B cell (primary cell): ENCODE data around the gene DYRK1A.

Experiments used
- EZH2 ChIP-seq: IDR thresholded peaks from 2 replicates; pipeline ENCODE4 v1.6.1; 2012; ENCODE audit warnings: borderline replicate concordance, low read depth, mild to moderate bottlenecking, moderate library complexity, low read length; ENCODE audit not compliant: insufficient read depth, poor library complexity, severe bottlenecking
- TF ChIP-seq, protein P1 (sequence below): fragments of 200-600 bp; IDR thresholded peaks from one replicate; pipeline ENCODE4 v1.8.0; 2022; ENCODE audit warnings: antibody characterized with exemption, mild to moderate bottlenecking

DNA sequence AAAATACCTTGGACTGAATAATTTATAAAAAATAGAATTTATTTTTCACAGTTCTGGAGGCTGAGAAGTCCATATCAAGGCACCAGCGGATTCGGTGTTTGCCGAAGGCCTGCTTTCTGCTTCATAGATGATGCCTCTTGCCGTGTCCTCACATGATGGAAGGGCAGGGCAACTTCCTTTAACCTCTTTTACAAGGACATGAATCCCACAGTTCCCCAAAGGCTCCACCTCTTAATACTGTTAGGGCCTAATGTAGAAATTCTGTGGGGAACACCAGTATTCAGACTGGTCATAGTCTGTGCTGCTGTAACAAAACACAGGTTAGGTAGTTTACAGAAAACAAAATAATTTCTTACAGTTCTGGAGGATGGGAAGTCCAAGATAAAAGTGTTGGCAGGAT, 25.9 kb downstream of the DYRK1A start:
- TF ChIP-seq, protein P1, sequence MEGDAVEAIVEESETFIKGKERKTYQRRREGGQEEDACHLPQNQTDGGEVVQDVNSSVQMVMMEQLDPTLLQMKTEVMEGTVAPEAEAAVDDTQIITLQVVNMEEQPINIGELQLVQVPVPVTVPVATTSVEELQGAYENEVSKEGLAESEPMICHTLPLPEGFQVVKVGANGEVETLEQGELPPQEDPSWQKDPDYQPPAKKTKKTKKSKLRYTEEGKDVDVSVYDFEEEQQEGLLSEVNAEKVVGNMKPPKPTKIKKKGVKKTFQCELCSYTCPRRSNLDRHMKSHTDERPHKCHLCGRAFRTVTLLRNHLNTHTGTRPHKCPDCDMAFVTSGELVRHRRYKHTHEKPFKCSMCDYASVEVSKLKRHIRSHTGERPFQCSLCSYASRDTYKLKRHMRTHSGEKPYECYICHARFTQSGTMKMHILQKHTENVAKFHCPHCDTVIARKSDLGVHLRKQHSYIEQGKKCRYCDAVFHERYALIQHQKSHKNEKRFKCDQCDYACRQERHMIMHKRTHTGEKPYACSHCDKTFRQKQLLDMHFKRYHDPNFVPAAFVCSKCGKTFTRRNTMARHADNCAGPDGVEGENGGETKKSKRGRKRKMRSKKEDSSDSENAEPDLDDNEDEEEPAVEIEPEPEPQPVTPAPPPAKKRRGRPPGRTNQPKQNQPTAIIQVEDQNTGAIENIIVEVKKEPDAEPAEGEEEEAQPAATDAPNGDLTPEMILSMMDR: no peak
- TF ChIP-seq EZH2: no peak
